ENCODE measurements around the gene ATG2A. TPM values are rescaled to one million over a fixed set of nuclear protein-coding genes. Genes with fewer than 3 reads are reported as not detected.

The ATG2A gene
- 24.8 and 28.6 TPM in 2 replicates for total RNA-seq

GRCh38 chr11:64916775-64917662 is at the start of gene ATG2A:
Gene ATG2A (minus strand): TSS chr11:64917209. CDS start chr11:64917135, 74 bp downstream.
- TF ChIP-seq CTCF (IDR thresholded peaks at IDR 0.05; ENCODE audit: insufficient read depth, low read length, poor library complexity, severe bottlenecking): no peak
- H3K4me3 ChIP-seq (ENCODE audit: low read depth, low read length): peak within 1 kb of the TSS; percentile 56
- DNase-seq (ENCODE audit: low read depth): peak; percentile 99
- H3K36me3 ChIP-seq (ENCODE audit: control insufficient read depth, insufficient read depth, low read length): peaks cover 1% of the 10 kb centered on the region
- no peaks in the 10 kb centered on the region for H3K27me3 ChIP-seq (ENCODE audit: control insufficient read depth, insufficient read depth, low read length)

DNA sequence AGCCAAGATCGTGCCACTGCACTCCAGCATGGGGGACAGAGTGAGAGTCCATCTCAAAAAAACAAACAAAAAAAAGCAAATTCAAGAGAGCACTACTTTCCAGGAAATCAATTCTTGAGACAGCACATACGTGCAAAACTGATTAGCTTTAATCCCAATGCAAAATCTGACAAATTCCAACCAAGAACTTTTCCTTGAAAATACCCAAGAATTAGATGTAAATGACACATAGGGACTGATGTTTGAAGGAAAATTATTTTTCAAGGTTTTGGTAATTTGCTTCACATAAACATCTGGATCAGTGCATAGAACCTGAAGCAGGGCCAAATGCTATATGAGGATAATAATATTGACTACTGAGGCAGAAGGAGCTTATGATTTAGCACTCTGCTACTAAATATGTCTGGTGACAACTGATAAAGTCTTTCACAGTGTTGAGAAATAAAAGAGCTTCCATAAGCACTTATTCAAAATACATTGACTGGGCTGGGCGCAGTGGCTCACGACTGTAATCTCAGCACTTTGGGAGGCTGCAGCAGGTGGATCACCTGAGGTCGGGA is 46.1 kb upstream of the ATG2A start:
- TF ChIP-seq CTCF (IDR thresholded peaks at IDR 0.05; ENCODE audit: insufficient read depth, low read length, poor library complexity, severe bottlenecking): no peak
- H3K36me3 ChIP-seq (ENCODE audit: control insufficient read depth, insufficient read depth, low read length): no peaks in the 10 kb centered on the region
- no peak for DNase-seq (ENCODE audit: low read depth)
- H3K27me3 ChIP-seq (ENCODE audit: control insufficient read depth, insufficient read depth, low read length): no peaks in the 10 kb centered on the region
- no peak overlapping the region for H3K4me3 ChIP-seq (ENCODE audit: low read depth, low read length)

DNA sequence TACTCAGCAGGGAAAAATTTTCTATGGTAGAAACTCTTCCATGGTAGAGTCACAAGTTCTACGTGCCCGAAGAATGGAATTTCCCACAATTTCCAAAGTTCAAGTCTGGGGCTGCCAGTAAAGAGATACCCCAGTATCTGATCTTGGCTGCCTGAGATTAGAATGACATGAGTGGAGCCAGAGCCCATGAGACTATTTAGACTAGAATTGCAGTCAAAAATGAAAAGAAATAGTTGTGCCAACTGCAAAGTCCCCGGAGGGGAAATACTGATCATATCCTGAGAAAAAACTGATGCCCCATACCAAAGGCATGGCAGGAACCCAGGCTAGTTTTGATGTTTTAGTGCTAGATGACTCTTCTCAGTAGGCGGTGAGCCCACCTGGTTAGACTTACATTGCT is 43.7 kb upstream of the ATG2A start:
- no peak for TF ChIP-seq CTCF (IDR thresholded peaks at IDR 0.05; ENCODE audit: insufficient read depth, low read length, poor library complexity, severe bottlenecking)
- no peak for DNase-seq (ENCODE audit: low read depth)
- no peak overlapping the region for H3K4me3 ChIP-seq (ENCODE audit: low read depth, low read length)
- H3K27me3 ChIP-seq (ENCODE audit: control insufficient read depth, insufficient read depth, low read length): no peaks in the 10 kb centered on the region
- no peaks in the 10 kb centered on the region for H3K36me3 ChIP-seq (ENCODE audit: control insufficient read depth, insufficient read depth, low read length)

GRCh38 chr11:64959498-64959897 is 42.5 kb upstream of the ATG2A start:
- TF ChIP-seq CTCF (IDR thresholded peaks at IDR 0.05; ENCODE audit: insufficient read depth, low read length, poor library complexity, severe bottlenecking): no peak
- Histone ChIP-seq H3K36me3 (ENCODE audit: control insufficient read depth, insufficient read depth, low read length) (no peaks in the 10 kb centered on the region), H3K4me3 (ENCODE audit: low read depth, low read length) (no peak overlapping the region), H3K27me3 (ENCODE audit: control insufficient read depth, insufficient read depth, low read length) (no peaks in the 10 kb centered on the region)
- DNase-seq (ENCODE audit: low read depth): no peak

- Histone ChIP-seq H3K4me3 (ENCODE audit: low read depth, low read length) (no peak overlapping the region), H3K36me3 (ENCODE audit: control insufficient read depth, insufficient read depth, low read length) (no peaks in the 10 kb centered on the region), H3K27me3 (ENCODE audit: control insufficient read depth, insufficient read depth, low read length) (no peaks in the 10 kb centered on the region)
- no peak for DNase-seq (ENCODE audit: low read depth)
- TF ChIP-seq CTCF (IDR thresholded peaks at IDR 0.05; ENCODE audit: insufficient read depth, low read length, poor library complexity, severe bottlenecking): no peak
These were observed 37.2 kb upstream of the ATG2A start for GRCh38 chr11:64954201-64954600.
